MM.1S (cell line): ENCODE data around the gene RFC2.
"Not testable (repeated sequence)": the region's sequence is repeated elsewhere in the genome, so short reads cannot be mapped to it uniquely, and the experiment has no call there.

ENCODE experiments used
- DNase-seq: peaks from one replicate; pipeline ENCODE4 v3.0.0-alpha.2; 2015
- H2AFZ ChIP-seq: fragments of 300-600 bp; sonication (generic); 2 replicates; pipeline ENCODE4 v1.6.0; 2016; ENCODE audit warnings: antibody characterized with exemption, low read length
- H3F3A ChIP-seq: fragments of 300-600 bp; sonication (generic); 2 replicates; pipeline ENCODE4 v1.6.1; 2016; ENCODE audit warnings: mild to moderate bottlenecking, antibody characterized with exemption, low read length, moderate library complexity, mixed read lengths; ENCODE audit not compliant: insufficient read depth
- H3K27ac ChIP-seq: fragments of 300-600 bp; sonication (generic); 2 replicates; pipeline ENCODE4 v1.5.1; 2016; ENCODE audit warnings: mild to moderate bottlenecking, low read length
- H3K27me3 ChIP-seq: fragments of 300-600 bp; sonication (generic); replicated peaks from 2 replicates; pipeline ENCODE4 v1.6.0; 2016; ENCODE audit warnings: low read length; ENCODE audit not compliant: insufficient read depth
- H3K36me3 ChIP-seq: fragments of 300-600 bp; sonication (generic); replicated peaks from 2 replicates; pipeline ENCODE4 v1.6.1; 2016; ENCODE audit warnings: mild to moderate bottlenecking, low read length, mixed read lengths; ENCODE audit not compliant: insufficient read depth
- H3K4me1 ChIP-seq: fragments of 300-600 bp; sonication (generic); 2 replicates; pipeline ENCODE4 v1.6.1; 2016; ENCODE audit warnings: low read length, mixed read lengths
- H3K4me2 ChIP-seq: fragments of 300-600 bp; sonication (generic); 2 replicates; pipeline ENCODE4 v1.6.0; 2016; ENCODE audit warnings: low read depth, low read length
- H3K4me3 ChIP-seq: fragments of 300-600 bp; sonication (generic); 2 replicates; pipeline ENCODE4 v1.5.1; 2016; ENCODE audit warnings: low read length, mixed read lengths
- H3K79me2 ChIP-seq: fragments of 300-600 bp; sonication (generic); 2 replicates; pipeline ENCODE4 v1.6.1; 2016; ENCODE audit warnings: mixed run types, low read length, mixed read lengths
- H3K9ac ChIP-seq: fragments of 300-600 bp; sonication (generic); 2 replicates; pipeline ENCODE4 v1.6.1; 2016; ENCODE audit warnings: low read length, mixed read lengths
- H3K9me2 ChIP-seq: fragments of 300-600 bp; sonication (generic); replicated peaks from 2 replicates; pipeline ENCODE4 v1.6.1; 2016; ENCODE audit warnings: mild to moderate bottlenecking, low read length, mixed read lengths; ENCODE audit not compliant: insufficient read depth
- H3K9me3 ChIP-seq: fragments of 300-600 bp; sonication (generic); replicated peaks from 2 replicates; pipeline ENCODE4 v1.6.1; 2016; ENCODE audit warnings: mild to moderate bottlenecking, low read length, mixed read lengths; ENCODE audit not compliant: insufficient read depth
- H4K20me1 ChIP-seq: fragments of 300-600 bp; sonication (generic); 2 replicates; pipeline ENCODE4 v1.6.1; 2016; ENCODE audit warnings: mild to moderate bottlenecking, low read length, moderate library complexity, mixed read lengths; ENCODE audit not compliant: insufficient read depth
- EZH2 ChIP-seq: fragments of 300-600 bp; sonication (generic); optimal IDR thresholded peaks from 2 replicates; pipeline ENCODE3; 2017; ENCODE audit warnings: low read depth, mild to moderate bottlenecking, antibody characterized with exemption, low read length, mixed read lengths
- EZH2phosphoT487 ChIP-seq: fragments of 300-600 bp; sonication (generic); IDR thresholded peaks from 2 replicates; pipeline ENCODE4 v1.6.1; 2018; ENCODE audit warnings: antibody characterized with exemption, low read length
- TF ChIP-seq, protein P1 (sequence below): fragments of 300-600 bp; sonication (generic); IDR thresholded peaks from 2 replicates; pipeline ENCODE4 v1.5.1; 2016; ENCODE audit warnings: antibody characterized with exemption, low read length, mixed read lengths

The RFC2 gene

DNA sequence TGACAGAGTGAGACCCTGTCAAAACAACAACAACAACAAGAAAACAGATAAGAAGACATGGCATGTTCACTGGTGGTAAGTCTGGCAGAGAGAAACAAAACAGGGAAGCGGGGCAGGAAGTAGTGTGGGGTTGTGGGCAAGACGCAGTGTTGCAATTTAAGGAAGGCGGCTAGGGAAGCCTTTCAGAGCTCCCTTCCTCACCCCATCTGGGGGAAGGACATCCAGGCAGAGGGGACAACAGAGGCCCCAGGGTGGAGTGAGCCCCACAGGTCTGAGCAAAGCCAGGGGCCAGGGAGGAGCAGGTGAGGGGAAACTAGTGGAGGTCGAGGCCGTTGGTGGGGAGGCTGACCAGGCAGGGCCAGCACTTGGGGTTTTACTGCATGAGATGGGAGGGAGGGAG, 27.6 kb downstream of the RFC2 start:
- TF ChIP-seq EZH2phosphoT487 (no peak), EZH2 (no peak)
- TF ChIP-seq, protein P1, sequence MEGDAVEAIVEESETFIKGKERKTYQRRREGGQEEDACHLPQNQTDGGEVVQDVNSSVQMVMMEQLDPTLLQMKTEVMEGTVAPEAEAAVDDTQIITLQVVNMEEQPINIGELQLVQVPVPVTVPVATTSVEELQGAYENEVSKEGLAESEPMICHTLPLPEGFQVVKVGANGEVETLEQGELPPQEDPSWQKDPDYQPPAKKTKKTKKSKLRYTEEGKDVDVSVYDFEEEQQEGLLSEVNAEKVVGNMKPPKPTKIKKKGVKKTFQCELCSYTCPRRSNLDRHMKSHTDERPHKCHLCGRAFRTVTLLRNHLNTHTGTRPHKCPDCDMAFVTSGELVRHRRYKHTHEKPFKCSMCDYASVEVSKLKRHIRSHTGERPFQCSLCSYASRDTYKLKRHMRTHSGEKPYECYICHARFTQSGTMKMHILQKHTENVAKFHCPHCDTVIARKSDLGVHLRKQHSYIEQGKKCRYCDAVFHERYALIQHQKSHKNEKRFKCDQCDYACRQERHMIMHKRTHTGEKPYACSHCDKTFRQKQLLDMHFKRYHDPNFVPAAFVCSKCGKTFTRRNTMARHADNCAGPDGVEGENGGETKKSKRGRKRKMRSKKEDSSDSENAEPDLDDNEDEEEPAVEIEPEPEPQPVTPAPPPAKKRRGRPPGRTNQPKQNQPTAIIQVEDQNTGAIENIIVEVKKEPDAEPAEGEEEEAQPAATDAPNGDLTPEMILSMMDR: no peak
- Histone ChIP-seq H3K9me3 (no peaks in the 10 kb centered on the region), H3K9ac (no peak overlapping the region), H3K27ac (no peak overlapping the region), H3K9me2 (no peaks in the 10 kb centered on the region), H3K36me3 (no peaks in the 10 kb centered on the region), H3K79me2 (no peaks in the 10 kb centered on the region), H2AFZ (no peak overlapping the region), H3K27me3 (no peaks in the 10 kb centered on the region), H3F3A (no peaks in the 10 kb centered on the region), H3K4me1 (no peaks in the 10 kb centered on the region), H3K4me3 (no peak overlapping the region), H4K20me1 (no peaks in the 10 kb centered on the region), H3K4me2 (no peak overlapping the region)
- no peak for DNase-seq

DNA sequence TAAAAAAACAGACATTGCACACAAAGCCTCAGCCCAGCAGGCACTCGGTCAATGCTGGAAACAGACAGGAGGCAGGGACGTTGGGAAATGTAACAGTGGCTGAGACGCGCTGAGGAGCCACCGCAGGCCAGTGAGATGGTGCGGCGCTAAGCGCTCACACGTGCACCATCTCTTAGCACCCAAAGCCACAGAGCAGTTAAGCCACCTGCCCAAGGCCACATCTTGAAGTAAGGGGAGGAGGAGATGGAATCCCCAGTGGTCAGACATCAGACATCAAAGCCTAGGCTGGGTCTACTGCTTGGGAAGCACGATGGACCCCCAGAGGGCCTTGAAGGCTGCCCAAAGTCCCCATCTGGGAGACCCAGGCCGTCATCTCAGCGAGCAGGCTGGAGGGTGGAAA, 28.8 kb downstream of the RFC2 start:
- H3K27ac ChIP-seq: no peak overlapping the region
- H3K9me2 ChIP-seq: no peaks in the 10 kb centered on the region
- H3F3A ChIP-seq: no peaks in the 10 kb centered on the region
- no peaks in the 10 kb centered on the region for H4K20me1 ChIP-seq
- no peaks in the 10 kb centered on the region for H3K9me3 ChIP-seq
- no peak overlapping the region for H3K4me3 ChIP-seq
- no peak for DNase-seq
- no peak overlapping the region for H2AFZ ChIP-seq
- TF ChIP-seq, protein P1: no peak
- TF ChIP-seq EZH2phosphoT487: no peak
- TF ChIP-seq EZH2: no peak
- H3K4me2 ChIP-seq: no peak overlapping the region
- H3K79me2 ChIP-seq: no peaks in the 10 kb centered on the region
- no peaks in the 10 kb centered on the region for H3K27me3 ChIP-seq
- H3K4me1 ChIP-seq: no peaks in the 10 kb centered on the region
- no peak overlapping the region for H3K9ac ChIP-seq
- H3K36me3 ChIP-seq: no peaks in the 10 kb centered on the region

DNA sequence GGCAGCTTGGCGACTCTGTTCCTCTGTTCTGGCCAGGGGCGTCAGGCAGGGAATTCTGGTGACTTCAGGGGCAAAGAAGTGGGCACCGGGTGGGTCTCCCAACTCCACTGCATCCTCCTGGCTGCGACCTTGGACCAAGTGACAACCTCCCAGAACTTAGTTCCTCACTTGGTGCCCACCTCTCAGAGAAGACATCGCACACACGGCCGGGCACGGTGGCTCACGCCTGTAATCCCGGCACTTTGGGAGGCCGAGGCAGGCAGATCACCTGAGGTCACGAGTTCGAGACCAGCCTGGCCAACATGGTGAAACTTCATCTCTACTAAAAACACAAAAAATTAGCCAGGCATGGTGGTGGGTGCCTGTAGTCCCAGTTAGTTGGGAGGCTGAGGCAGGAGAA, 29.3 kb downstream of the RFC2 start:
- H3K9ac ChIP-seq, DNase-seq, H3K9me2 ChIP-seq, H3K9me3 ChIP-seq, H3K36me3 ChIP-seq, H3K27me3 ChIP-seq, H2AFZ ChIP-seq, H3K4me2 ChIP-seq, H3K27ac ChIP-seq, H3K4me3 ChIP-seq, H3F3A ChIP-seq, H4K20me1 ChIP-seq, H3K79me2 ChIP-seq, H3K4me1 ChIP-seq: not testable (repeated sequence)

DNA sequence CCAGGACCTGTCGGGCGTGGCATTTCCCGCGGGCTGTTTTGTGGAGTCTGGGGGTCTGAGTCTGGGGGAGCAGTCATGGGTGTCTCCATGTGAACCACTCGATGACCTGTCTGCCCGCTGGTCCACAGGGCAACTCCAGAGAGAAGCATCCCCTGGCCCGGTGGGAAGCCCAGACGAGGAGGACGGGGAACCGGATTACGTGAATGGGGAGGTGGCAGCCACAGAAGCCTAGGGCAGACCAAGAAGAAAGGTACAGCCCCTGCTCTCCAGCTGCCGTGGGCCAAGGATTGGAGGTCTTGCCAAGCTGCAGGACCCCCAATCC, 29.7 kb downstream of the RFC2 start:
- Histone ChIP-seq H3K9ac (no peak overlapping the region), H3K4me3 (no peak overlapping the region)

More for the DNA sequence above, 29.7 kb downstream of the RFC2 start:
- no peaks in the 10 kb centered on the region for H3K9me3 ChIP-seq
- no peak overlapping the region for H3K4me2 ChIP-seq
- H3K79me2 ChIP-seq: no peaks in the 10 kb centered on the region
- no peaks in the 10 kb centered on the region for H3K9me2 ChIP-seq
- H3K36me3 ChIP-seq: no peaks in the 10 kb centered on the region
- no peaks in the 10 kb centered on the region for H3K27me3 ChIP-seq
- DNase-seq: no peak
- H3F3A ChIP-seq: no peaks in the 10 kb centered on the region
- H3K27ac ChIP-seq: no peak overlapping the region
- H2AFZ ChIP-seq: no peak overlapping the region
- TF ChIP-seq EZH2phosphoT487: no peak
- no peak for TF ChIP-seq EZH2
- TF ChIP-seq, protein P1: no peak
- H4K20me1 ChIP-seq: no peaks in the 10 kb centered on the region
- H3K4me1 ChIP-seq: no peaks in the 10 kb centered on the region
